GM23338 (cell line): Measurements from ENCODE around the gene MIDN. TPM values are rescaled to one million over a fixed set of nuclear protein-coding genes. Genes with fewer than 3 reads are reported as not detected.

Experiments
- ATAC-seq: fragments of 200-7000 bp; cut with Tn5 transposase; 3 replicates; pipeline ENCODE4 v1.9.1; 2020
- DNase-seq: peaks from one replicate; pipeline ENCODE4 v3.0.0-alpha.2; 2015; ENCODE audit warnings: low spot score
- H2AFZ ChIP-seq: fragments of 200-600 bp; sonication (generic); 2 replicates; pipeline ENCODE4 v1.8.0; 2016; ENCODE audit warnings: antibody characterized with exemption, mild to moderate bottlenecking, moderate library complexity
- H3F3A ChIP-seq: fragments of 200-600 bp; sonication (generic); replicated peaks from 2 replicates; pipeline ENCODE4 v1.8.0; 2017; ENCODE audit warnings: antibody characterized with exemption, mixed run types, low read depth
- H3K27ac ChIP-seq: fragments of 200-600 bp; sonication (generic); 2 replicates; pipeline ENCODE4 v1.6.1; 2016; ENCODE audit warnings: low read depth
- H3K27me3 ChIP-seq: fragments of 200-600 bp; sonication (generic); 2 replicates; pipeline ENCODE4 v1.8.0; 2016; ENCODE audit warnings: mild to moderate bottlenecking, mixed run types, moderate library complexity; ENCODE audit not compliant: insufficient read depth
- H3K36me3 ChIP-seq: fragments of 200-600 bp; sonication (generic); 2 replicates; pipeline ENCODE4 v1.8.0; 2016; ENCODE audit warnings: mild to moderate bottlenecking; ENCODE audit not compliant: insufficient read depth
- H3K4me1 ChIP-seq: fragments of 200-600 bp; sonication (generic); 2 replicates; pipeline ENCODE4 v1.8.0; 2016; ENCODE audit warnings: mild to moderate bottlenecking, moderate library complexity; ENCODE audit not compliant: insufficient read depth
- H3K4me2 ChIP-seq: fragments of 200-600 bp; sonication (generic); 2 replicates; pipeline ENCODE4 v1.7.1; 2017; ENCODE audit warnings: mixed run types
- H3K4me3 ChIP-seq: fragments of 200-600 bp; sonication (generic); 2 replicates; pipeline ENCODE4 v1.6.1; 2016; ENCODE audit warnings: mixed run types
- H3K79me2 ChIP-seq: fragments of 200-600 bp; sonication (generic); replicated peaks from 2 replicates; pipeline ENCODE4 v1.8.0; 2017; ENCODE audit warnings: mild to moderate bottlenecking; ENCODE audit not compliant: insufficient read depth
- H3K9me2 ChIP-seq: fragments of 200-600 bp; sonication (generic); 2 replicates; pipeline ENCODE4 v1.8.0; 2017; ENCODE audit not compliant: insufficient read depth
- H4K20me1 ChIP-seq: fragments of 200-600 bp; sonication (generic); replicated peaks from 2 replicates; pipeline ENCODE4 v1.8.0; 2017; ENCODE audit warnings: mild to moderate bottlenecking; ENCODE audit not compliant: insufficient read depth
- H3K27ac Mint-ChIP-seq: 2 replicates; pipeline ENCODE4 v1.8.0; 2020; ENCODE audit warnings: inconsistent platforms, mild to moderate bottlenecking, moderate library complexity, mixed read lengths
- H3K27me3 Mint-ChIP-seq: 3 replicates; pipeline ENCODE4 v1.8.0; 2022; ENCODE audit warnings: low read depth, mild to moderate bottlenecking, moderate library complexity, mixed read lengths, inconsistent platforms; ENCODE audit not compliant: insufficient read depth, poor library complexity
- H3K36me3 Mint-ChIP-seq: 3 replicates; pipeline ENCODE4 v1.8.0; 2021; ENCODE audit warnings: low read depth, mild to moderate bottlenecking, inconsistent platforms, moderate library complexity, mixed read lengths
- H3K4me1 Mint-ChIP-seq: 3 replicates; pipeline ENCODE4 v1.8.0; 2020; ENCODE audit warnings: mild to moderate bottlenecking, inconsistent platforms, mixed read lengths
- H3K4me3 Mint-ChIP-seq: 3 replicates; pipeline ENCODE4 v1.8.0; 2021; ENCODE audit warnings: moderate library complexity, mild to moderate bottlenecking, inconsistent platforms, mixed read lengths
- H3K9me3 Mint-ChIP-seq: 3 replicates; pipeline ENCODE4 v1.8.0; 2020; ENCODE audit warnings: moderate library complexity, mild to moderate bottlenecking, inconsistent platforms, mixed read lengths
- EZH2 ChIP-seq: fragments of 200-600 bp; sonication (generic); IDR thresholded peaks from one replicate; pipeline ENCODE4 v1.8.0; 2017; ENCODE audit warnings: antibody characterized with exemption, mild to moderate bottlenecking, low read depth; ENCODE audit not compliant: unreplicated experiment
- JUNB ChIP-seq: IDR thresholded peaks from one replicate; pipeline ENCODE4 v1.6.1; 2016; ENCODE audit warnings: antibody characterized with exemption; ENCODE audit not compliant: unreplicated experiment
- POLR2AphosphoS5 ChIP-seq: IDR thresholded peaks from 2 replicates; pipeline ENCODE4 v1.6.1; 2016; ENCODE audit warnings: antibody characterized with exemption, low read depth
- REST ChIP-seq: IDR thresholded peaks from one replicate; pipeline ENCODE4 v1.6.1; 2018; ENCODE audit warnings: antibody characterized with exemption; ENCODE audit not compliant: unreplicated experiment
- STAT1 ChIP-seq: IDR thresholded peaks from one replicate; pipeline ENCODE4 v1.6.1; 2016; ENCODE audit warnings: antibody characterized with exemption; ENCODE audit not compliant: unreplicated experiment
- ZNF462 ChIP-seq: fragments of 250-450 bp; sonication (Bioruptor Pico); IDR thresholded peaks from 2 replicates; pipeline ENCODE4 v1.5.0; 2020; ENCODE audit warnings: mild to moderate bottlenecking, moderate library complexity
- polyA plus RNA-seq: library from polyadenylated mRNA; unstranded; fragments of >200 nt; fragmentation: Nextera tagmentation; extraction: Ambion mirVana; gene quantifications from 2 replicates; pipeline ENCODE4 v1.2.1, GENCODE V29; 2016
- total RNA-seq: library from RNA; depleted of rRNA; stranded (reverse); fragments of >200 nt; shearing (Covaris generic); gene quantifications from 2 replicates; pipeline ENCODE4 v1.2.3, GENCODE V29; 2014

Gene MIDN
- total and polyA plus RNA-seq, 2 experiments from 2014 or later = 28.6 to 113 TPM

GRCh38 chr19:1258707-1259205, 10.4 kb downstream of the MIDN start:
- H3K36me3 Mint-ChIP-seq = peaks cover 49% of the 10 kb centered on the region
- Histone ChIP-seq H3K4me1 (peaks cover 54% of the 10 kb centered on the region), H3K27ac (peak overlapping the region; percentile 94), H3K27me3 (no peaks in the 10 kb centered on the region), H3K4me2 (peak overlapping the region; percentile 82; the same call in 1 of the 2 replicates), H3K4me3 (peak overlapping the region; percentile 95; the same call in 1 of the 2 replicates), H3K9me2 (no peaks in the 10 kb centered on the region), H2AFZ (no peak overlapping the region), H3K79me2 (peaks cover 24% of the 10 kb centered on the region), H4K20me1 (peaks cover 24% of the 10 kb centered on the region), H3F3A (peaks cover 73% of the 10 kb centered on the region), H3K36me3 (peaks cover 19% of the 10 kb centered on the region)
- peaks cover 59% of the 10 kb centered on the region for H3K4me1 Mint-ChIP-seq
- peak overlapping the region; percentile 38 for H3K4me3 Mint-ChIP-seq
- ATAC-seq (no peak), DNase-seq (no peak)
- TF ChIP-seq ZNF462 (no peak), STAT1 (no peak), JUNB (no peak), EZH2 (no peak)
- H3K9me3 Mint-ChIP-seq = no peaks in the 10 kb centered on the region; the same call in 1 of the 3 replicates
- H3K27ac Mint-ChIP-seq = peak overlapping the region; percentile 78; the same call in 1 of the 2 replicates
- peaks cover 38% of the 10 kb centered on the region for H3K27me3 Mint-ChIP-seq

- no peaks in the 10 kb centered on the region for H3K27me3 ChIP-seq
- no peak overlapping the region for H2AFZ ChIP-seq
- DNase-seq (peak; percentile 81), ATAC-seq (peak; percentile 38)
- Mint-ChIP-seq H3K36me3 (peaks cover 51% of the 10 kb centered on the region), H3K4me3 (peak overlapping the region; percentile 55), H3K4me1 (peaks cover 59% of the 10 kb centered on the region), H3K9me3 (no peaks in the 10 kb centered on the region; the same call in 1 of the 3 replicates), H3K27me3 (peaks cover 38% of the 10 kb centered on the region), H3K27ac (peak overlapping the region; percentile 91)
- H3K4me1 ChIP-seq = peaks cover 54% of the 10 kb centered on the region
- peak overlapping the region; percentile 95 for H3K4me3 ChIP-seq
- peaks cover 24% of the 10 kb centered on the region for H4K20me1 ChIP-seq
- peaks cover 19% of the 10 kb centered on the region for H3K36me3 ChIP-seq
- H3F3A ChIP-seq = peaks cover 76% of the 10 kb centered on the region
- no peaks in the 10 kb centered on the region for H3K9me2 ChIP-seq
- H3K27ac ChIP-seq = peak overlapping the region; percentile 94
- H3K79me2 ChIP-seq = peaks cover 23% of the 10 kb centered on the region
- H3K4me2 ChIP-seq = peak overlapping the region; percentile 82
- TF ChIP-seq REST (no peak), POLR2AphosphoS5 (peak; percentile 74)
Observed at GRCh38 chr19:1259206-1259875, 11.0 kb downstream of the MIDN start.
